ENCODE data around the gene GRIP1.
"Not testable (repeated sequence)": the region's sequence is repeated elsewhere in the genome, so short reads cannot be mapped to it uniquely, and the experiment has no call there.

The GRIP1 gene

DNA sequence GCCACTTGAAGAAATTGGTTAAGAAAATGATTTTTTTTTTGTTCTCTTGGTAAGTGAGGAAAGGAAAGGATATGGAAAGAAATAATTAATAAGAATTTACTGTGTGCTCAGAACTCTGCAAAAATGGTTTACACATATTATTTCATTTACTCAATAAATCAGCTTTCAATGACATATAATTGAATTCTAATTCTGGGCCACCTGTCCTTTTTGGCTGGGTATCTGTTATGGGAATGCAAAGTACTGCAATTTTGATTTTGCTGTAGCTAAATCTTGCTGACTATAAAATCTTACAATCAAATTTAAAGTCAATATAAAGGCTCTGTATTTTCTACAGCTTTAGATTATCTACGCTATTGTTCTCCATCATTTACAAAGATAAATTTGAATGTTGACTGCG, 147.1 kb downstream of the GRIP1 start:
- no peak for DNase-seq (ENCODE audit: low read depth in 3 of 3)

GRCh38 chr12:66529934-66530333, 148.9 kb downstream of the GRIP1 start:
- no peak for DNase-seq (ENCODE audit: low read depth in 3 of 3)

- DNase-seq (ENCODE audit: low read depth in 3 of 3): no peak
Measured at GRCh38 chr12:66516561-66516960, 162.3 kb downstream of the GRIP1 start.

GRCh38 chr12:66516133-66516532, 162.7 kb downstream of the GRIP1 start:
- DNase-seq (ENCODE audit: low read depth in 3 of 3): no peak

DNA sequence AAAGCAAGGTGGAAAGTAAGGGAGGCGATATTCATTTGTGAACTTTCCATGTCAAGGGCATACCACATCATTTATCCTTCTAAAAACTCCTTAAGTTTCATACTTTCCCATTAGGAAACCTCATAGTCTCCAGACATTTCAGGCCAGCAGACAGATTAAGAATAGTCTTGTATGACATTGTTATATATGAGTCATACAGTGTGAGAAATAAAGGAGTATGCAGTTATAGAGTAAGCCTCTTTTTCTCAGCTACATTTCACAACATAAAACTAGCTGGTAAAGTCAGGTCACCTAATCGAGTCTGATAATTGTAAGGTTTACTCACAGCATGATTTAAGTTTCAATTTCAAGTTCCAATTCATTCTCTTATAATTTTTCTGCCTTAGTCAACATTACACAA, 164.3 kb downstream of the GRIP1 start:
- no peak for DNase-seq (ENCODE audit: low read depth in 3 of 3)

- no peak for DNase-seq (ENCODE audit: low read depth in 3 of 3)
Measured at GRCh38 chr12:66508025-66508424, 170.9 kb downstream of the GRIP1 start.

GRCh38 chr12:66503746-66504145, 175.1 kb downstream of the GRIP1 start:
- DNase-seq (ENCODE audit: low read depth in 3 of 3): no peak

- no peak for DNase-seq (ENCODE audit: low read depth in 3 of 3)
Measured at GRCh38 chr12:66502911-66503310, 176.0 kb downstream of the GRIP1 start.

DNA sequence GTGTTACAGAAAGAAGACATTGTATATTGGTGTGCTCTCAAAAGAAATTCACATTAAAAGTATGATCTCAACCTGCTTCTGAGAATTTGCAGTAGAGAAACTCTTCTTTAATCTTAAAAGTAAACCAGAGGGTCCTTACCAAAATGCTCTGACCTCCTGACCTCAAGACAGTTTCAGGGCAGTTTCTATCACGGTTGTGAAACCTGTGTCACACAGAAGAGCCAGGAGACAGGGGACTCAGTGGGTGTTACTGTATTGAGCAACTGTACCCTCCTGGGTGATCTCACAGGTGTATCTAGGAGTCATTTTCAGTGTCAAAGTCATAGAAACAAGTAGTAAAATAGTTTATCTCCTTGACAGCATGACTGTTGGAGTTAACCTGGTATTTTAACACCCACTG, 178.0 kb downstream of the GRIP1 start:
- DNase-seq (ENCODE audit: low read depth in 3 of 3): no peak

GRCh38 chr12:66500091-66500490, 178.8 kb downstream of the GRIP1 start:
- no peak for DNase-seq (ENCODE audit: low read depth in 3 of 3)

DNA sequence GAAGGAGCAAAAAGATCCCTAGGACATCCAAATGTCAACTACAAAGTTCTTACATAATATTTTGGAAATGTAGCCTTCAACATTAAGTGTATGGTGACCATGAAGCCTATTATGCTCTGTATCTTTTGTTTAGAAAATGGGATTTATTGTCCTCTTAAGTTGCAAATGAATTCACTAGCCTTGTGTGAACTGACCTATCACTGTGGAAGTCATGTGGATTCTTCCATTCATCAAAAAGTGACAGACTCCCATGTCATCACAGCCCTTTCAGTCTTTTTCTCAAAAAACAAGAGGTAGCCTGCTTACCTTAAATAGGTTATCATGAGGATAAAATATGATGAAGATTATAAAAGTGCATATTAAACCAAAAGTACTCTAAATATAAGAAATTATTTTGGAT, 179.9 kb downstream of the GRIP1 start:
- DNase-seq (ENCODE audit: low read depth in 3 of 3): no peak

DNA sequence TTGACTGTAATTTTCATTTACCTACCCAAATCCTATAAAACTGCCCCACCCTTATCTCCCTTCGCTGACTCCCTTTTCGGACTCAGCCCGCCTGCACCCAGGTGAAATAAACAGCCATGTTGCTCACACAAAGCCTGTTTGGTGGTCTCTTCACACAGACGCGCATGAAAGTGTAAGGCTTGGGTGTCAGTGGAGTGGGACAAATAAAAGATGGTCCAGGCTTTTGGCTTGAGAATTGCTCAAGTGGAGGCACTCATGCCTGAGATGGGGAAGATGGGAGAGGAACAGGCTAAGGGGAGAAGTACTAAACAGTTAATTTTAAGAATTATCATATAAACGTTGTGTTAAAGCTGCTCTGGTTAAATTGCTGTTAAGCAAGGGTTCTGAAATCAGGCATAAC, 180.8 kb downstream of the GRIP1 start:
- DNase-seq (ENCODE audit: low read depth in 3 of 3): not testable (repeated sequence)

- DNase-seq (ENCODE audit: low read depth in 3 of 3): no peak
Measured at GRCh38 chr12:66497008-66497897, 181.6 kb downstream of the GRIP1 start.

DNA sequence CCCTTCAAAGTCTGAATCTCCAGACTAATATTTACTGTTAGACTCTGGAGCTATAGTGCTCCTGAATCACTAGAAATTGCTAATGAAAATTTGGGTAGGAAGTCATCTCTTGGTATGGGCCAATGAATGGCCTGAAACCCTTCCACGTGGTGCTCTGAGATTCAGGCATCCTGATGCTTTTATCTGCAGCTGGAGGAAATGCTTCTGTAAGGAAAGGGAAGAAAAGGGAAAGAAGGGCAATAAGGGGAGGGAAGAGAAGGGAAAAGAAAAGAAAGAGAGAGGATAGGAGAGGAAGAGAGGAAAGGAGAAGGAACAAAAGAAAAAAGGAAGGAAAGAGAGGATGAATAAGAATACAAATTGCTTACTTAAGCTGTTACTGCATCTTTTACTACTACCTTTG, 182.3 kb downstream of the GRIP1 start:
- DNase-seq (ENCODE audit: low read depth in 3 of 3): no peak

DNA sequence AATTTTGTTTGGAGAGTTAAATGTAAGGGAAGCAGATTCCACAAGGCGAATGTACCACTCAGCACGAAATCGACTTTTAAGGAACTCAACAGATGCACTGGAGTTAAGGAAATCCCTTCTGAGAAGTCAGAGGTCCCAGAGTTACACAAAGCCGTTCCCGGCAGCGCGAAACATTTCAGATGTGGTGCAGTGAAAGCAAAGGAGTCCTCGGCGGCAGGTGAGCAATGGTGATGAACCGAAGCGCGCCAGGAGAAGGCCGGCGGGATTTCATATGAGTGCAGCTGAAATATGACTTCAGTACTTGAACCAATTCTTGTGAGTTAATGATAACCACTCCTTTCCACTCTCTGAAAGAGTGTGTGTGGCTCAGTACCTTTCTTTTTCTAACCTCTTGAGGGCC, 183.2 kb downstream of the GRIP1 start:
- DNase-seq (ENCODE audit: low read depth in 3 of 3): no peak

GRCh38 chr12:66493819-66494218, 185.1 kb downstream of the GRIP1 start:
- DNase-seq (ENCODE audit: low read depth in 3 of 3): no peak

DNA sequence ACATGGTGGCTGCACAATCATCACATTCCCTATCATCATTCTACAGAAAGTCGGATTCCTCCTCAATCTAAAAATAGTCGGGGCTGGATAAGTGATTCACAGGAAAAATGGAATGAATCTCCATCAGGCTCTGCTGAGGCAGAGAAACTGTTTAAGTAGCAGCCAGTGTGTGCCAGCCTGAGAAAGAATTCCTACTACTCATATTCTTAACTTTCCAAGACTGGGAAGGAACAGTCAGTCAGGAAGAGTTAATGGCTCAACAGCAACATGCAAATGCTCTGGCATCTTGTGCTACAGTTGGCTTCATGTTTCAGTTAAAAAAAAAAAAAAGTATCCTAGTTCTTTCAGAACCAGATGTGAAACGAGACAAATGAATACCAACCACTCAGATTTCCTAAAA, 187.0 kb downstream of the GRIP1 start:
- DNase-seq (ENCODE audit: low read depth in 3 of 3): no peak

GRCh38 chr12:66482351-66483203, 196.3 kb downstream of the GRIP1 start:
- no peak for DNase-seq (ENCODE audit: low read depth in 3 of 3)

DNA sequence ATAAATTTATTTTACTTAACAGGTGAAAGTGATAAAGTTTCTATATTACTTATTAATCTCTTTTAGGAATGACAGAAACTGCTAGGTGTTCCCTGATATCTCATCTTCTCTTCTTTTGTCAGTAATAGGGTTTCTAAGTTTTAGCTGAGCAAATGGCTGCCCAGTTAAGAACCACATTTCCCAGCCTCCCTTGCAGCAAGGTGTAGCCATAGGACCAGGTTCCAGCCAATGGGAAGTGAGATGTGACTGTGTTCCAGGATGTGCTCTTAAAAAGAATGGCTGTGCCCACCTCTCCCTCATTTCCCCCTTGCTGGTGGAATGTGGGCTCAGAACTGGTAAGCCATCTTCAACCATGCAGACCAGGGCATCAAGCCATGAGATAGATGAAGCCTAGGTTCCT, 210.9 kb downstream of the GRIP1 start:
- DNase-seq (ENCODE audit: low read depth in 3 of 3): no peak

- no peak for DNase-seq (ENCODE audit: low read depth in 3 of 3)
Measured at GRCh38 chr12:66461331-66461730, 217.5 kb downstream of the GRIP1 start.

- DNase-seq (ENCODE audit: low read depth in 3 of 3): no peak
Measured at GRCh38 chr12:66459944-66460482, 218.9 kb downstream of the GRIP1 start.

GRCh38 chr12:66456612-66457011, 222.3 kb downstream of the GRIP1 start:
- DNase-seq (ENCODE audit: low read depth in 3 of 3): no peak

DNA sequence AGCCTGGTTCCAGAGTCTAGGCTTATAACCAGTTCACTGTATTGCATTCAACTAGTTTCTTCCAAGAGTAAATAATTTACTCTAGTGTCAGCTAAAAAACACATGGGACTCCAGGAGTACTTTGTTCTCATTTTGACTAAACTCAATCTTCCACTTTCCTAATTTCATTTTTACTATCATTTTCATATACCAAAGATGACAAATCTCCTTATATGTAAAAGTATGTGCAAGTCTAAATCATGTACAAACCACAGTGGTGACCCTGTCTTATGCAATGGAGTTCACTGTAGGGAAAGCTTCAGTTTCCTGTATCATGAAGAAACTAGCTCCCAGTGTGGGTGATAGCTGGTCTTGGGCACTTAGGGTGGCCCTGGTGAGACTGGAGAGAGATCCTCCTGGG, 225.0 kb downstream of the GRIP1 start:
- DNase-seq (ENCODE audit: low read depth in 3 of 3): no peak

Data from stimulated activated CD4-positive, alpha-beta T cell treated with anti-CD3 and anti-CD28 coated beads, TNF-alpha, amount 100 ng/mL, for 24 hours (primary cell).